ENCODE measurements around the gene TREML2.
"Not testable (repeated sequence)": the region's sequence is repeated elsewhere in the genome, so short reads cannot be mapped to it uniquely, and the experiment has no call there.

Gene TREML2

GRCh38 chr6:41208439-41209106 is 7.6 kb upstream of the TREML2 start:
- DNase-seq = no peak

GRCh38 chr6:41204156-41204555 is 3.2 kb upstream of the TREML2 start:
- no peak for DNase-seq

GRCh38 chr6:41201764-41202173 is 820 bp upstream of the TREML2 start:
- DNase-seq = no peak

- peak; percentile 47 for DNase-seq
Observed at GRCh38 chr6:41200296-41200900, 551 bp downstream of the TREML2 start.

- DNase-seq = no peak
Observed at GRCh38 chr6:41199552-41200246, 1.2 kb downstream of the TREML2 start.

DNA sequence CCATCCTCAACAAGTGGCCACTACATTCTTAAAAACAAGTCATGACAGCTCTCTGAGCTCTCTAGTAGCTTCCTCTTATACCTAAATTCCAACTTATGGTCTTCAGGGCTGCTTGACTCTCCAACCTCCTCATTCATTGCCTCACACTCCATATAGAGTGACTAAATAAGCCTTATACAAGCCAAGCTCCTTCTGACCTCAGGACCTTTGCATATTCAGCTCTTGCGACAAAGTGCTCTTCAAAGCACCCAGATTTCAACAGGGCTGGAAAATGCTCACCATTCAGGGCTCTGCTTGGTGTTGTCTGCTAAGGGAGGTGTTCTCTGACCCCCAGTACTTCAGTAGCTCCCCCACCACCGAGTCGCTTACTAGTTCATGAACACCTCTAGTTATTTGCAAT is 3.7 kb downstream of the TREML2 start:
- no peak for DNase-seq

- no peak for DNase-seq
Observed at GRCh38 chr6:41194386-41194785, 6.6 kb downstream of the TREML2 start.

DNA sequence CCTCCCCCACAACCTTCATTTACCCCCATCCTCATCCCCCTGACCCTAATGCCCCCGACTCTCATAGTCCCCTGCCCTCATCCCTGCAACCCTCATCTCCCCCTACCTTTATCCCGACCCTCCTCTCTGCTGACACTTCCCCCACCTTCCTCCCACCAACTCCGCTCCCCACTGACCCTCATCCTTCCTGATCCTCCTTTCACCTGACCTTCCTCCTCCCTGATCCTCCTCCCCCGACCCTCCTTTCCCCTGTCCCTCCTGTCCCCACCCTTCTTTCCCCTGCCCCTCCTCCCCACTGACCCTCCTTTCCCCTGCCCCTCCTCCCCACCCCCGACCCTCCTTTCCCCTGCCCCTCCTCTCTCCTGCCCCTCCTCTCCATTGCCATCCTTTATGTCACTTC is 7.1 kb downstream of the TREML2 start:
- no peak for DNase-seq

DNA sequence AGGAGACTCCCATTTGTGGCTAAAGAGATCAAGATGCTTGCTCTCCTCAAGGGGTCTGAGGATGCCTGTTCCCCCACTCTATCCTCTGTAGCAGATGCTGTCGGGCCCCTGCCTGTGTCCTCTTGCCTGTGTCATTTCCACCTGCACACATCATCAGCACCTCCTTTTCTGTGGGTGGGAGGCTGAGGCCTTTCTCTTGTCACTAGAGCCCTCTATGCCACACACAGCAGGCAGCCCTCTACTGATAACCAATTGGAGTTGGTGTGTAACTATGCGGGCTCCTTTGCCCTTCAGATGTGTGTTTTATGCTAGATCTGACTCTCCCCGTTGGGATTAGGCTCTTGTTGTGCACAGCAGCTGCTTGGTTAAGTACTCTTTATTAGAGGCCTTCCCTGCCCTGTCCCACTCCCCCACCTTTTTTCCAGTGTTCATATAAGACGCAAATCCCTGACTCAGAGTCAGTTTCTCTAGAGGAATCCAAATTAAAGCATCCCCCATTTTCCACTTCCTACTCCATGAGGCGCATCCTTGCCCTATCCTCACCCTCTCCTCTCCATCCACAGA is 7.7 kb downstream of the TREML2 start:
- no peak for DNase-seq

DNA sequence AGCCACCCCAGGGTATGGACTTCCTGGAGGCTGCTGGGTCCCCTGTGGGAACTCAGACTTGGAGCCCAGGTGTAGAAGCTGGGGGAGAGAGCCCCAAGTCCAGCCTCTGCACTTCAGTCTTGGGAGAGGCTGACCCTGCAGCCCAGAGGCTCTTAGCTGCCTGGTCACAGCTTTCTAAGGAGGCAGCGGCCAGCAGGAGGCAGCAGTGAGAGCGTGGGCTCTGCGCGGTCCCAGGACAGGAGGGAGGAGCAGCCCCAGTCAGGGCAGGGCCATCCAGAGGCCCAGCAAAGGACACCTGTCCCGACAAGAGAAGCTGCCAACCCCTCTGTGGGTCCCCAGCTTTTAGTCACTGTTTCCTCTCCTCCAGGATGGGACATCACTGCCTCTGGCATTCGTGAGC is 9.4 kb downstream of the TREML2 start:
- no peak for DNase-seq

GRCh38 chr6:41190791-41191190 is 10.2 kb downstream of the TREML2 start:
- DNase-seq = no peak

DNA sequence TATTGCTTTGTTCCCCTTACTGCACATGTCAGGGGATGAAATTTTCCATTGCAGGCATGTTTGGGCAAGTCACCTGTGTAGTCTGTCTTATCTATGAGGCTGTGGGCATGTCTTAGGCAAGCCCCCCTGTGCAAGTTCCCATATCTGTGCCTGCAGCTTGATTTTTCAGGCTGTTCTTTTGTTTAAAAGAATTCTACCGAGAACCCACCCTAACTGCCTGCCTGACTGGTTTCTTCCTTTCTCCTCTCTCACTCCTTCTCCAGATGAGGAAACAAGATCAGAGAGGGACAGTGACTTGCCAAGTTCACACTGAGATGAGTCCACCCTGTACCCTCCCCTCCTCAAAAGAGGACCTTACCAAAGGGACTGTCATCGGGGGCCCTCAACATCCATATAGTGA is 11.0 kb downstream of the TREML2 start:
- no peak for DNase-seq

DNA sequence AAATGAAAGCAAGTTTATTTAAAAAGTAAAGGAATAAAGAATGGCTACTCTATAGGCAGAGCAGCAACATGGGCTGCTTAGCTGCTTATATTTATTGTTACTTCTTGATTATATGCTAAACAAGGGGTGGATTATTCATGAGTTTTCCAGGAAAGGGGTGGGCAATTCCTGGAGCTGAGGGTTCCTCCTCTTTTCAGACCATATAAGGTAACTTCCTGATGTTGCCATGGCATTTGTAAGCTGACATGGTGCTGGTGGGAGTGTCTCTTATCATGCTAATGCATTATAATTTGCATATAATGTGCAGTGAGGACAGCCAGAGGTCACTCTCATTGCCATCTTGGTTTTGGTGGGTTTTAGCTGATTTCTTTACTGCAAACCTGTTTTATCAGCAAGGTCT is 11.9 kb downstream of the TREML2 start:
- DNase-seq = not testable (repeated sequence)

DNA sequence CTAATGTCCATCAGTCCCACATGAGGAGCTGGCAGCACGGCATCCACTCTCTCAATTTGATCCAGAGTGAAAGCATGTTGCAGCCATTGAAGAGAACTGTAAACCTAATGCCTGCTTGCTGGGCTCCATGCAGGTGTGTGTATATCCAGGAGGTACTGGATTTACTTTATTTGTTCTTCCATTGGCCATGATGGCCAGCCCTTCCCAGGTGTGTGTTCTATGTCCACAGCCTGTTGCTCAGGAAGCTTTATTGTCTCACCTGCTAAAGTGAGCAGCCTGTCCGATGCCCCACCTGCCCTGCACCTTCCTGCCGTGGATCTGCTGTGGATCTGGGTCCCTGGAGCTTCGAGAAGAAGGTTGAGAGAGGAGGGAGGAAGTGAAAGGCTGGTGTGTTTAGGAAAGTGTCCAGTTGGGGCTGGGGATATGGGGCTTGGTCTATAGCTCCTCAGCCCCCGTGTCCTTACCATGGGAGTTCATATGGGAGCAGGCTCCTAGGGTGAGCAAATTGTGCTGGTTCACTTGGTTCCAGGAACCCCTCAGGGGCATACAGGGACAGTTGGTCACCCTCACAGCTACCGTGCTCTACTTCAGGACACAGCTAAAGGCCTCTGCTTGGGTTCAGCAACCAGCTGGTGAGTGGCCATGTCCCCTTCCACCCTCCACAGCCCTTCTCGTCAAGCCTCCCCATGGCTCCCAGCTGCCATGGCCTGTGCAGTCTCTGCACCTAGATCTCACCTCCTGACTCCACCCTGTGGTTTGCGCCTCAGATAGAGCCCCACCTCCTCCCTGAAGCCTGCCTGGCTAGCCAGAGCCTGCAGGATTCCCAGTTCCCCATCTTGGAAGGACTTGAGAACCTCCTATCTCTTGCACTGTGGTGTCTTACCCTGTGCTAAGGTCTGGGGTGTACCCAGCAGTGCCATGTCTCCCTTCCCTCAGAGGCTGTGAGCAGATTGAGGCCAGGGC is 12.7 kb downstream of the TREML2 start:
- DNase-seq = no peak

- DNase-seq = no peak
Observed at GRCh38 chr6:41186031-41186562, 14.9 kb downstream of the TREML2 start.

- no peak for DNase-seq
Observed at GRCh38 chr6:41184761-41185160, 16.2 kb downstream of the TREML2 start.

GRCh38 chr6:41182069-41183034 is 18.6 kb downstream of the TREML2 start:
- DNase-seq = no peak

- DNase-seq = no peak
Observed at GRCh38 chr6:41181566-41181965, 19.4 kb downstream of the TREML2 start.

DNA sequence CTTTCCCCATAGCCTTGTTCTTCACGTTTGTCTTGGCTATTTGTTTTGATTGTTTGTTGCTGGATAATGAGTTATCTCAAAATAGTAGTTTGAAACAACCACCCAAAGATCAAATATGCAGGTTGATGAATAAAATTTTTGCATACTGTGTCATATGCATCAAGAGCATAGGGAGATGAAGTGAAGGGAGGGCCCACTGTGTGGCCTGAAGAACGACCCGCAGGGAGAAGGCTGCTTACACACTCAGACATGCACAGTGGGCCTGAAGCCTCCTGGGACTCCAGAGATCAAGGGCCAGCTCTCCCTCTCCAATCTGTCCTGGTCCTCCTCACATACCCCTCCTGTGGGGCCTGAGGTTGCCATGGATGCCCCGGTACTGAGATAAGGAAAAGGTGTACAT is 21.8 kb downstream of the TREML2 start:
- DNase-seq = no peak

DNA sequence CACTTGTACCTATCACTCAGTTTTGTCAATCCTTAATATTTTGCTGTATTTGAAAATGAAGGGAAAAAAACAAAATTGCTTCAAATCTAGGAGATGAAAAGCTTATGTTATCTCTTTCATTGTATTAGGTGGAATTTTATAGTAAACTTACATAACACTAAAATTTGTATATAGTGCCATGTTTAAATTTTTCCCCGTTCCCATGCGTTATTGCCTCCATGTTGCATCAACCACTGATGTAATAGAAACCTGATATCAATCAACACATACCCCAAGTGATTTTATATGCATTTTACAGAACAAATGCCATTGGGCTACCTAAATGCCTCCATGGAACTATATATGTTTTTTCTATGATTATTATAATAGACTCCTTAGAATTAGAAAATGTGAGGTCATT is 23.3 kb downstream of the TREML2 start:
- no peak for DNase-seq

DNA sequence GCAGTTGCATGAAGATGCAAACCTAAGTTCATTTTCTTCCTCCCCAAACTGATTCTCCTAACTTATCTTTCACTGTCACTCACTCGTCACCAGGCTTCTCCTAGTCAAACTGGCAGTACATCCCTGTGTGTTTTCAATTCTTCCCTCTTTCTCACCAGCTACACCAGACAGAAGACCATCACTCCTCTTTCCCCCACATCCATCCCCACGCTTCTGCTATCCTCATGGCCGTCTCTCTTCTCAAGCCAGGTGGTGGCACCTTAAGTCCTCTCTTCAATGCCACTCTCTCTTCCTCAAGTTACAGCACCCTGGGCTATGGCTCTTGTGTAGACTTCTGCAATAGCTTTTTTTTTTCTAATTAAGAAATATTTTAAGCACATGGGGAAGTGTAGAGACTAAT is 23.7 kb downstream of the TREML2 start:
- no peak for DNase-seq
